ENCODE data around the gene SNAI1.
A peak's percentile ranks its signal among the peaks of the same experiment; 100 is the strongest.
"Not testable (repeated sequence)": the region's sequence is repeated elsewhere in the genome, so short reads cannot be mapped to it uniquely, and the experiment has no call there.

SNAI1 gene

GRCh38 chr20:49964964-49965780 is 17.6 kb upstream of the SNAI1 start:
- DNase-seq = peak; percentile 42

DNA sequence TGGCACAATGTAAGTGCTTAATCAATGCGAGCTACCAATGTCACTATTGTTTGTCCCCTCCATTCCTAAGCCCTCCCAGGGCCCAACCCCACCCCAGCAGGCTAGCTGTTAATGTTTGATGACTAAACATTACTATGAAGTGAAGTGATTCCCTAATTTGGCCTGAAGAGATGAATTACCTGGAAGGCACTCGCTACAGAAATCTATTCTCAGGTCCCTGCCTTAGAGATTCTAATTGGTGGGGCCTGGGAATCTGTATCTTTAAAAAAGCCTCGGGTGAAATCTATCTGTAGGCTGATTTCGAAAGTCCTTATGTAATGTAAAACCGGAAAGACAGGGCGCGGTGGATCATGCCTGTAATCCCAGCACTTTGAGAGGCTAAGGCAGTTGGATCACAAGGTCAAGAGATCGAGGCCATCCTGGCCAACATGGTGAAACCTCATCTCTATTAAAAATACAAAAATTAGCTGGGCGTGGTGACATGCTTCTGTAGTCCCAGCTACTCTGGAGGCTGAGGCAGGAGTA is 16.9 kb upstream of the SNAI1 start:
- DNase-seq = no peak

DNA sequence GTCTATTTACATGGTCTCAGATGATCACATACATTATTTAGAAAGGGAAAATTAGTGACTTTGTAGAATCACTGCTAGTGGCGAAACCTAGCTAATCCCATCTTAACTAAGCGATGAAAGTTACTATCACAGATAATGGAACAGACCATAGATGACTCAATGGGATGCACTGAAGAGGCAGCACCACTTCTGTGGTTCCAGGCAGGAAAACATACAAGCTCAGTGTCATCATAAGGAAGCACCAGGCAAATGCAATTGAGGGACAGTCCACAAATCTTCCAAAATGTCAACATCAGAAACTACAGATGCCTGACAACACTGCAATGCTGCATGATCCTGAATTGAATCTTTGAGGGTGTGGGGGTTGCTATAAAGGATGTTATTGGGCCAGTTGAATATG is 15.9 kb upstream of the SNAI1 start:
- DNase-seq = no peak

DNA sequence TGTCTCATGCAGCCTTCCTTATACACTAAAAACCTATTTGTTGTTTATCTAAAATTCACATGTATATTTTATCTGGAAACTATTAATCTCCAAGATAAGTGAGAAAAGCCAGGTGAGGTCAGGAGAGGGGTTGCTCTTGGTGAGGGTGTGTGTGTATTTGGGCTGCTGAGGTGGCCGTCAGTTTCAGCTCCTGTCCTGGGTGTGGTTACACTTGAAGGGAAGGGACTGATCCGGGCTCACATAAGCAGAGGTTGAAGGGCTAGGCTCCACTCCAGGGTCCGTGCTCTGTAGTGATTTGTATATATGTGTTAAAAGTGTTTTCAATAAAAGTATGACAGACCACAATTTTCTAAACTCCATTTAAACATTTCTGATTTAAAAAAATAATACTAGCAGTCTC is 13.5 kb upstream of the SNAI1 start:
- no peak for DNase-seq

GRCh38 chr20:49969946-49970345 is 12.8 kb upstream of the SNAI1 start:
- DNase-seq = no peak

- no peak for DNase-seq
Measured at GRCh38 chr20:49970498-49970897, 12.3 kb upstream of the SNAI1 start.

- DNase-seq = no peak
Measured at GRCh38 chr20:49973981-49974380, 8.8 kb upstream of the SNAI1 start.

DNA sequence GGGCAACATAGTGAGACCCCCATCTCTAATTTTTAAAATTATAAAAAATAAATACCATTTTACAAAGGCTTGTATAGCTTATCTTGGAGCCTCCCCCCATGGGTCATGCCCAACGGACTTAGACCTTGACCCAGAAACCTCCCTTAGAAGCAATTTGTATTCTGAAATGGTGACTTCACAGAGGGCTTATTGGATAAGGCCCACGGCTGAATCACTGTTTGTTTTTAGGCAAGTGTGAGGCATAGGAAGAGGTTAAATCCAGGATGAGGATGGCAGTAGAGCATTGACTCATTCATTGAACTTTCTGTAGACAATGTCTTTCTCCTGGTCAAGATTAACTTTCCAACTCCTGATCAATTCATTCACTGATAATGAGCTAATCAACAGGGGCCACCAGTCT is 6.2 kb upstream of the SNAI1 start:
- no peak for DNase-seq

DNA sequence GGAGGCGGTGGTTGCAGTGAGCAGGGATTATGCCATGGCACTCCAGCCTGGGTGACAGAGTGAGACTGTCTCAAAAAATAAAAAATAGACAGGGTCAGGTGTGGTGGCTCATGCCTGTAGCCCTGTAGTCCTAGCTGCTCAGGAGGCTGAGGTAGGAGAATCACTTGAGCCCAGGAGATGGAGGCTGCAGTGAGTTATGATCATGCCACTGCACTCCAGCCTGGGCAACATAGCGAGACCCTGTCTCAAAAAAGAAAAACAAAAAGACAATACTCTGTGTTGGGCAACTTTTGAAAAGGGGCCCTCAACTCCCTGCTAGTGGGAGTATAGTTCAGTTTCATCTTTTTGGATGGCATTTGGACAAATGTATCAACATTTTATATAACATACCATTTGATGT is 5.0 kb upstream of the SNAI1 start:
- DNase-seq = not testable (repeated sequence)

GRCh38 chr20:49978685-49979029 is 4.1 kb upstream of the SNAI1 start:
- DNase-seq = no peak

DNA sequence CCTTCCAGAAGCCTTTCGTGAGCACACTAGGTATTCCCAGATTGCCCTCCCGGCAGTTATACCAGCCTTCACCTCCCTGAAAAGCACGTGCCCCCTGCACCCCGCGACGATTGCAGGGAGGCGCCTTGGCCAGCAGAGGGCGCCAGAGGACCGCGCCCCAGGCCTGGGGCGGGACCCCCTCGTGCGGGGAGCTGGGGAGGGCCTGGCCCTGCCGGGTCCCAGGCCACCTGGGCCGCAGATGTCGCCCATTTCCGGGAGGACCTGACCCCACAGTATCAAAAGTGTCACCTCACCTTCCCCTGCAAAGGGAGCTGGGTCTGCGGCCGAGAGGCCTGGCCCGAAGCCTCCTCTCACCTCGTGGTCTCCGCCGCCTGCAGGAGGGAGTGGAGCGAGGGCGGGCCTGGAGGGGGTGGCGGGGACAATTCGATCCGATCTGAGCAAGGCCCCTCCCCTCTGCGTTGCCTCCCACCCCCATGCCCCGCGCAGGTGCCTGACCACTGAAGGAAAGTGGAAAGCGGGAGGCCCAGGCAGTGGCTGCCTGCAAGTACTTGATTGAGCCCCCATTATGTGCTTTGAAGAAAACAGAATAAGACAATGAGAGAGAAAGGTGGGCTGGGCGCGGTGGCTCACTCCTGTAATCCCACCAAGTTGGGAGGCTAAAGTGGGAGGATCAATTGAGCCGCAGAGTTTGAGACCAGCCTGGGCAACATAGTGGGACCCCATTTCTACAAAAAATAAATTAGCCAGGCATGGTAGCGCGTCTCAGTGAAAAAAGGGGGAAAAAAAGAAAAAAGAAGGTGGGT is 3.5 kb upstream of the SNAI1 start:
- peak; percentile 39 for DNase-seq

GRCh38 chr20:49980140-49981008 is 2.4 kb upstream of the SNAI1 start:
- no peak for DNase-seq

DNA sequence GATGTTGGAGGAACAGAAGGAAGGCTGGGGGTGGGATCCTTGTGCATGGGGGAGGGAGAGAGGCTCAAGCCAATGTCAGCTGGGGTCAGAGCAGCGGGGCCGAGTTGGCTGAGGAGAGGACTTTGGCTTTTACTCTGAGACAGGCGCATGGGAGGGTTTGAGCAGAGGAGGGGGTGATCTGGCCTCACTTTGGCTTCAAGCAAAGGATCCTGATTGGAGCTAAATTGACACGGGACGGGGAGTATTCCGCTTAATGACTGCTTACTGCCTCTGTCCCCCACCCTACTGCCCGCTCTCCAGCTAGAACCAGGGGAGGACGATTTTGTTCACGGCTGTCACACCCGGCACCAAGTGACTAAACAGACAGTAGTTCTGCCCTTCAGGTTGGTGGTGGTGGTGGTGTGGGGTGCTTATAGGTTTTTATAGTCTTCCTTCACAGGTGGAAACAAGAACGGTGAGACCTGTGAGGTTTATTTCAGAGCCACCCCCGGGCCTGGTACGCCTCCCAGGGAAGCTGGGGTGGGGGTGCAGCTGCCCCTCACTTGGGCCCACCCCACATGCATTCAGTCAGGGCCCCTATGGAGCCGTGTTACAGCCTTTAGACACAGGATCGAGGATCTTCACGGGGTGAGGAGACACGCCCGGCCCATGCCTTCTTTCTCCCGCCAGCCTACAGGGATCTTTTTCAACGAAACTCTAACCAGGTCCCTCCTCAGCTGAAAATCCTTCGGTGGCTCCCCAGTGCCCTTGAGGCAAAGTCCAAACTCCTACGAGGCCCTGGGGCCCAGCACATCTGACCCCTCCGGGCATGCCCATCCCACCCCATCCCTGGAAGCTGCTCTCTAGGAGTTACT is 1.3 kb upstream of the SNAI1 start:
- no peak for DNase-seq

DNA sequence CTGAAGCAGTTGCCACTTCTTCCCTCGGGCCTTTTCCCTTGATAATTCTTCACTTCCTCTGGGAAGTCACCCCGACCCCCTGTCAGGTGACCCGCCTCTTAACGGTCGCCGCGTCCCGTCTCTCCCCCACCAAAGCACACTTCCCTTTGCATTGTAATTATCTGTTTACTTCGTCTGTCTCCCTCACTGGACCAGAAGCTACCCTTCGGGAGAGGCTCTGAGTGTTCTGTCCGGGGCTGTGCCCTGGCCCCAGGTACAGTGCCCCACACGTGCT is 771 bp upstream of the SNAI1 start:
- no peak for DNase-seq

GRCh38 chr20:49983123-49983847 is 505 bp downstream of the SNAI1 start:
- DNase-seq = no peak

DNA sequence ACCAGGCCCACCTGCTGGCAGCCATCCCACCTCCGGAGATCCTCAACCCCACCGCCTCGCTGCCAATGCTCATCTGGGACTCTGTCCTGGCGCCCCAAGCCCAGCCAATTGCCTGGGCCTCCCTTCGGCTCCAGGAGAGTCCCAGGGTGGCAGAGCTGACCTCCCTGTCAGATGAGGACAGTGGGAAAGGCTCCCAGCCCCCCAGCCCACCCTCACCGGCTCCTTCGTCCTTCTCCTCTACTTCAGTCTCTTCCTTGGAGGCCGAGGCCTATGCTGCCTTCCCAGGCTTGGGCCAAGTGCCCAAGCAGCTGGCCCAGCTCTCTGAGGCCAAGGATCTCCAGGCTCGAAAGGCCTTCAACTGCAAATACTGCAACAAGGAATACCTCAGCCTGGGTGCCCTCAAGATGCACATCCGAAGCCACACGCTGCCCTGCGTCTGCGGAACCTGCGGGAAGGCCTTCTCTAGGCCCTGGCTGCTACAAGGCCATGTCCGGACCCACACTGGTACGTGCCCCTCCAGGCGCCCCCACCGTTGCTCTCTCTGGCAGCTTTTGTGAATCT is 1.1 kb downstream of the SNAI1 start:
- no peak for DNase-seq

- DNase-seq = no peak
Measured at GRCh38 chr20:49984426-49985153, 1.8 kb downstream of the SNAI1 start.

DNA sequence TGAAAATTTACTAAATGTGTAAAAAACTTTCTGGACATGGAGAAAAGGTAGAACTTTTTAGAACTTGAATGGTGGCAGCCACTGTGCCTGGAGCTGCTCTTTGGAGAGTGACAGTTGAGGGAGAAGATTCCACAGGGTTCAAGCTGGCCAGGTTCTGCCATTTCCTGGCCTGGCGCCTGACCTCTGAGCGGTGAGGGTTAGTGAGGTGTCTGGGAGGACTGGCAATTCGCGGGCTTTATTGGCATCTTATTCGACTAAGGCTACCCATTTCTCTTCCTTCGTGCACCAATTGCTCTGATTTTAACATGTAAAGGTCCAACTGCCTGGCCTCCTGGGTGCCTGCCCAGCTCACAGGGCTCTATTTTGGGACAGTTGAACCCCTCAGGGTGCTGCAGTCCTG is 2.4 kb downstream of the SNAI1 start:
- DNase-seq = no peak

DNA sequence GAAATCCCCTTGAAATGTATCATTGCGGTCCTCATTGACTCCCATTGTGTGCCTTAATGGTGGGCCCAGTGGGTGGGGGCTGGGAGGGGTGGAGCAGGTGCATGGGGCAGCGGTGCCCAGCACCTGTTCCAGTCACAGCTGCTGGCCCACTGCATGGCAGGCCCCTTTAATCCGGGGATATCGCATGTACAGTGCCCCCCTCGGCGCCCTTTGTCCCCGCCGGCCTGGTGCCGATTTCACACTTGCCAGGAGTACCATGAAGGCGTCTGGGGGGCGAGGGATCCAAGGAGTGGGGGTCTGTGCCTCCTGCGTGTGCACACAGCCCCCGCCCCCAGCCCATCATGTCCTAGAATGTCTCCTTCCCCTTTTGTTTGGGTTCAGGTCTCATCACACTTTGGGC is 2.8 kb downstream of the SNAI1 start:
- no peak for DNase-seq

- DNase-seq = no peak
Measured at GRCh38 chr20:49986049-49986448, 3.3 kb downstream of the SNAI1 start.
